HepG2 (cell line): ENCODE results near the gene KLK11. TPM values are rescaled to one million over a fixed set of nuclear protein-coding genes. Genes with fewer than 3 reads are reported as not detected.
A peak's percentile ranks its signal among the peaks of the same experiment; 100 is the strongest.

Source experiments
- ATAC-seq: fragments of 200-7000 bp; cut with Tn5 transposase; 3 replicates; pipeline ENCODE4 v1.9.1; 2020; ENCODE audit warnings: mild to moderate bottlenecking, moderate library complexity
- BruUV-seq: library from RNA; stranded (reverse); fragments of 400-500 nt; replicated peaks from 2 replicates; lab custom pipeline; 2021; lab: Mats Ljungman, UMichigan
- CTCF ChIA-PET: fragments of 300-600 bp; formaldehyde crosslinking; extraction: SDS; loops from one replicate; lab custom pipeline; 2021; ENCODE audit warnings: low total read pairs, inconsistent platforms, low intra/inter-chr PET ratio; lab: Yijun Ruan, JAX
- POLR2A ChIA-PET: fragments of 350-600 bp; sonication (Branson Sonifier 250); formaldehyde crosslinking; loops from one replicate; lab custom pipeline; 2020; ENCODE audit warnings: antibody characterized with exemption, inconsistent platforms; lab: Yijun Ruan, JAX
- DNase-seq: peaks from one replicate; pipeline ENCODE4 v3.0.0-alpha.2; 2015; ENCODE audit warnings: low spot score
- FAIRE-seq: peaks from 3 replicates; lab custom pipeline; 2011; peaks lifted over from hg19 to GRCh38; lab: Jason Lieb, UNC
- H2AFZ ChIP-seq: one replicate; pipeline ENCODE4 v1.6.1; 2011; ENCODE audit warnings: low read length, inconsistent platforms
- H3K27ac ChIP-seq: fragments of 300-600 bp; 3 replicates; pipeline ENCODE4 v1.8.0; 2011; ENCODE audit warnings: mixed run types, mild to moderate bottlenecking, mixed read lengths, low read length, inconsistent platforms; ENCODE audit not compliant: insufficient read depth; ENCODE audit errors: extremely low read length
- H3K27me3 ChIP-seq, 2 experiments: fragments of 200-600 bp in 1 of 2; 2 replicates in 1 of 2; 3 replicates in 1 of 2; pipeline versions ENCODE4 v1.6.0 to v1.8.0; 2011; ENCODE audit warnings: low read length in 2 of 2, mild to moderate bottlenecking in 2 of 2, moderate library complexity in 2 of 2, inconsistent platforms in 1 of 2; ENCODE audit not compliant: insufficient read depth in 2 of 2, control insufficient read depth in 1 of 2
- H3K36me3 ChIP-seq, 2 experiments: fragments of 200-600 bp in 1 of 2; replicated peaks in 1 of 2; 2 replicates in 1 of 2; 3 replicates in 1 of 2; pipeline versions ENCODE4 v1.5.1 to v1.8.0; 2011; ENCODE audit warnings: low read length in 2 of 2, inconsistent platforms in 1 of 2; ENCODE audit not compliant: insufficient read depth in 2 of 2, control insufficient read depth in 1 of 2
- H3K4me1 ChIP-seq: 2 replicates; pipeline ENCODE4 v1.5.1; 2012; ENCODE audit warnings: low read length, inconsistent platforms; ENCODE audit not compliant: insufficient read depth
- H3K4me2 ChIP-seq: 2 replicates; pipeline ENCODE4 v1.6.0; 2011; ENCODE audit warnings: low read depth, low read length, inconsistent platforms
- H3K4me3 ChIP-seq, 3 experiments: fragments of 200-600 bp in 1 of 3; sonication (generic), shearing (Covaris generic) in 1 of 3; replicated peaks in 1 of 3; 2 replicates each; pipeline ENCODE4 v1.5.1; 2011 to 2016; ENCODE audit warnings: low read length in 3 of 3, inconsistent platforms in 2 of 3, low read depth in 2 of 3, mild to moderate bottlenecking in 2 of 3, control low read depth in 1 of 3, mixed read lengths in 1 of 3; ENCODE audit not compliant: insufficient read depth in 1 of 3
- H3K79me2 ChIP-seq: one replicate; pipeline ENCODE4 v1.6.1; 2011; ENCODE audit warnings: low read length, inconsistent platforms; ENCODE audit not compliant: insufficient read depth
- H3K9ac ChIP-seq: 2 replicates; pipeline ENCODE4 v1.6.0; 2011; ENCODE audit warnings: mild to moderate bottlenecking, low read depth, low read length, inconsistent platforms; ENCODE audit not compliant: insufficient read depth
- H3K9me3 ChIP-seq: 2 replicates; pipeline ENCODE4 v1.5.1; 2012; ENCODE audit warnings: mild to moderate bottlenecking, low read length
- H4K20me1 ChIP-seq: 2 replicates; pipeline ENCODE4 v1.6.0; 2011; ENCODE audit warnings: inconsistent platforms, mild to moderate bottlenecking, low read length, moderate library complexity; ENCODE audit not compliant: insufficient read depth
- ATF7 ChIP-seq, 2 experiments: fragments of 450-650 bp in 1 of 2; sonication (generic) in 1 of 2; formaldehyde crosslinking in 1 of 2; IDR thresholded peaks; 2 replicates each; pipeline versions ENCODE4 v1.4.0 to v1.6.1; 2016 to 2020; ENCODE audit warnings: antibody characterized with exemption in 1 of 2, mild to moderate bottlenecking in 1 of 2, missing genetic modification reagents in 1 of 2
- CREB1 ChIP-seq, 2 experiments: fragments of 450-650 bp in 1 of 2; IDR thresholded peaks; 2 replicates each; pipeline ENCODE4 v1.6.1; 2016 to 2017; ENCODE audit warnings: control low read depth in 1 of 2, mild to moderate bottlenecking in 1 of 2, missing compliant biosample characterization in 1 of 2, missing genetic modification characterization in 1 of 2
- DR1 ChIP-seq: sonication (generic); formaldehyde crosslinking; IDR thresholded peaks from 2 replicates; pipeline ENCODE4 v1.8.0; 2021; ENCODE audit warnings: mild to moderate bottlenecking, missing genetic modification reagents, inconsistent platforms
- PAX8 ChIP-seq: sonication (generic); formaldehyde crosslinking; IDR thresholded peaks from 2 replicates; pipeline ENCODE4 v1.8.0; 2022; ENCODE audit warnings: mild to moderate bottlenecking, missing genetic modification reagents, borderline replicate concordance
- SCMH1 ChIP-seq: sonication (generic); formaldehyde crosslinking; IDR thresholded peaks from 2 replicates; pipeline ENCODE4 v1.9.0; 2021; ENCODE audit warnings: missing genetic modification reagents, mild to moderate bottlenecking, borderline replicate concordance
- ZNF101 ChIP-seq: sonication (generic); formaldehyde crosslinking; IDR thresholded peaks from 2 replicates; pipeline ENCODE4 v1.4.0; 2020; ENCODE audit warnings: mild to moderate bottlenecking, low read depth, missing genetic modification reagents, borderline replicate concordance
- ZNF629 ChIP-seq: sonication (generic); formaldehyde crosslinking; conservative IDR thresholded peaks from 2 replicates; pipeline ENCODE4 v1.5.0; 2020; ENCODE audit warnings: missing genetic modification reagents
- WGBS: methylation state at CpG from one replicate; pipeline ENCODE4 v1.1.6; 2017; ENCODE audit warnings: low lambda C conversion rate; 5-methylcytosine and 5-hydroxymethylcytosine counted together
- in situ Hi-C: cut with HindIII; loops from 2 replicates; pipeline ENCODE4 v1.10.0; 2017; ENCODE audit warnings: low pct_unique_long_range_greater_than_20kb; ENCODE audit not compliant: extremely low pct_ligation_motif_present
- intact Hi-C: fragments of 100-400 bp; cut with micrococcal nuclease; formaldehyde crosslinking; loops from one replicate; pipeline ENCODE4 v1.10.0; 2022; ENCODE audit not compliant: unreplicated experiment
- polyA plus RNA-seq, 8 experiments: library from polyadenylated mRNA; depleted of rRNA in 3 of 8; stranded (reverse) in 7 of 8; unstranded in 1 of 8; fragments of >200 nt; fragmentation: Illumina TruSeq in 4 of 8; extraction: Trizol in 4 of 8; gene quantifications; 2 replicates each; pipeline versions ENCODE4 v1.2.1 to v1.2.3, GENCODE V29; 2011 to 2016; ENCODE audit warnings: low read depth in 4 of 8, missing spikeins in 1 of 8, mixed read lengths in 1 of 8; ENCODE audit not compliant: insufficient read depth in 1 of 8
- total RNA-seq, 5 experiments: library from RNA; depleted of rRNA; stranded (reverse); fragments of >200 nt; fragmentation: Illumina TruSeq; extraction: Trizol; gene quantifications; 2 replicates each; pipeline ENCODE4 v1.2.3, GENCODE V29; 2016; ENCODE audit warnings: low read depth in 1 of 5
- TF ChIP-seq, protein P1 (sequence below): sonication (generic); formaldehyde crosslinking; IDR thresholded peaks from 2 replicates; pipeline ENCODE4 v1.4.0; 2020; ENCODE audit warnings: missing genetic modification reagents
- TF ChIP-seq, protein P2 (sequence below): sonication (generic); formaldehyde crosslinking; IDR thresholded peaks from 2 replicates; pipeline ENCODE4 v1.8.1; 2023; ENCODE audit warnings: mild to moderate bottlenecking, missing genetic modification reagents, borderline replicate concordance
- TF ChIP-seq, protein P3 (sequence below): fragments of 450-650 bp; IDR thresholded peaks from 2 replicates; pipeline ENCODE4 v1.6.1; 2016

The KLK11 gene
- total and polyA plus RNA-seq, 2 of the 13 experiments (the other 11 are each of a cell fraction or from before 2014, with no cell fraction given), result not detected

- CTCF ChIA-PET, result no interaction called here
- H3K9me3 ChIP-seq, result no peaks in the 10 kb centered on the region
- TF ChIP-seq SCMH1, result no peak
- no peak for TF ChIP-seq ZNF101 (CRISPR knock-in tag)
- peak; percentile 81 for TF ChIP-seq CREB1 (IDR thresholded peaks at IDR 0.05)
- TF ChIP-seq CREB1 (CRISPR knock-in tag; IDR thresholded peaks at IDR 0.05), result no peak
- no peak for TF ChIP-seq DR1
- peak; percentile 62 for TF ChIP-seq ATF7 (IDR thresholded peaks at IDR 0.05)
- TF ChIP-seq ATF7 (CRISPR knock-in tag; IDR thresholded peaks at IDR 0.05), result no peak
- TF ChIP-seq, protein P1, sequence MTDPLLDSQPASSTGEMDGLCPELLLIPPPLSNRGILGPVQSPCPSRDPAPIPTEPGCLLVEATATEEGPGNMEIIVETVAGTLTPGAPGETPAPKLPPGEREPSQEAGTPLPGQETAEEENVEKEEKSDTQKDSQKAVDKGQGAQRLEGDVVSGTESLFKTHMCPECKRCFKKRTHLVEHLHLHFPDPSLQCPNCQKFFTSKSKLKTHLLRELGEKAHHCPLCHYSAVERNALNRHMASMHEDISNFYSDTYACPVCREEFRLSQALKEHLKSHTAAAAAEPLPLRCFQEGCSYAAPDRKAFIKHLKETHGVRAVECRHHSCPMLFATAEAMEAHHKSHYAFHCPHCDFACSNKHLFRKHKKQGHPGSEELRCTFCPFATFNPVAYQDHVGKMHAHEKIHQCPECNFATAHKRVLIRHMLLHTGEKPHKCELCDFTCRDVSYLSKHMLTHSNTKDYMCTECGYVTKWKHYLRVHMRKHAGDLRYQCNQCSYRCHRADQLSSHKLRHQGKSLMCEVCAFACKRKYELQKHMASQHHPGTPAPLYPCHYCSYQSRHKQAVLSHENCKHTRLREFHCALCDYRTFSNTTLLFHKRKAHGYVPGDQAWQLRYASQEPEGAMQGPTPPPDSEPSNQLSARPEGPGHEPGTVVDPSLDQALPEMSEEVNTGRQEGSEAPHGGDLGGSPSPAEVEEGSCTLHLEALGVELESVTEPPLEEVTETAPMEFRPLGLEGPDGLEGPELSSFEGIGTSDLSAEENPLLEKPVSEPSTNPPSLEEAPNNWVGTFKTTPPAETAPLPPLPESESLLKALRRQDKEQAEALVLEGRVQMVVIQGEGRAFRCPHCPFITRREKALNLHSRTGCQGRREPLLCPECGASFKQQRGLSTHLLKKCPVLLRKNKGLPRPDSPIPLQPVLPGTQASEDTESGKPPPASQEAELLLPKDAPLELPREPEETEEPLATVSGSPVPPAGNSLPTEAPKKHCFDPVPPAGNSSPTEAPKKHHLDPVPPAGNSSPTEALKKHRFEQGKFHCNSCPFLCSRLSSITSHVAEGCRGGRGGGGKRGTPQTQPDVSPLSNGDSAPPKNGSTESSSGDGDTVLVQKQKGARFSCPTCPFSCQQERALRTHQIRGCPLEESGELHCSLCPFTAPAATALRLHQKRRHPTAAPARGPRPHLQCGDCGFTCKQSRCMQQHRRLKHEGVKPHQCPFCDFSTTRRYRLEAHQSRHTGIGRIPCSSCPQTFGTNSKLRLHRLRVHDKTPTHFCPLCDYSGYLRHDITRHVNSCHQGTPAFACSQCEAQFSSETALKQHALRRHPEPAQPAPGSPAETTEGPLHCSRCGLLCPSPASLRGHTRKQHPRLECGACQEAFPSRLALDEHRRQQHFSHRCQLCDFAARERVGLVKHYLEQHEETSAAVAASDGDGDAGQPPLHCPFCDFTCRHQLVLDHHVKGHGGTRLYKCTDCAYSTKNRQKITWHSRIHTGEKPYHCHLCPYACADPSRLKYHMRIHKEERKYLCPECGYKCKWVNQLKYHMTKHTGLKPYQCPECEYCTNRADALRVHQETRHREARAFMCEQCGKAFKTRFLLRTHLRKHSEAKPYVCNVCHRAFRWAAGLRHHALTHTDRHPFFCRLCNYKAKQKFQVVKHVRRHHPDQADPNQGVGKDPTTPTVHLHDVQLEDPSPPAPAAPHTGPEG (CRISPR knock-in tag), result no peak
- TF ChIP-seq, protein P2, sequence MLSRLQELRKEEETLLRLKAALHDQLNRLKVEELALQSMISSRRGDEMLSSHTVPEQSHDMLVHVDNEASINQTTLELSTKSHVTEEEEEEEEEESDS (CRISPR knock-in tag), result no peak
- TF ChIP-seq PAX8, result no peak
- TF ChIP-seq, protein P3, sequence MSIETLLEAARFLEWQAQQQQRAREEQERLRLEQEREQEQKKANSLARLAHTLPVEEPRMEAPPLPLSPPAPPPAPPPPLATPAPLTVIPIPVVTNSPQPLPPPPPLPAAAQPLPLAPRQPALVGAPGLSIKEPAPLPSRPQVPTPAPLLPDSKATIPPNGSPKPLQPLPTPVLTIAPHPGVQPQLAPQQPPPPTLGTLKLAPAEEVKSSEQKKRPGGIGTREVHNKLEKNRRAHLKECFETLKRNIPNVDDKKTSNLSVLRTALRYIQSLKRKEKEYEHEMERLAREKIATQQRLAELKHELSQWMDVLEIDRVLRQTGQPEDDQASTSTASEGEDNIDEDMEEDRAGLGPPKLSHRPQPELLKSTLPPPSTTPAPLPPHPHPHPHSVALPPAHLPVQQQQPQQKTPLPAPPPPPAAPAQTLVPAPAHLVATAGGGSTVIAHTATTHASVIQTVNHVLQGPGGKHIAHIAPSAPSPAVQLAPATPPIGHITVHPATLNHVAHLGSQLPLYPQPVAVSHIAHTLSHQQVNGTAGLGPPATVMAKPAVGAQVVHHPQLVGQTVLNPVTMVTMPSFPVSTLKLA, result 0 out of 2 replicates have a peak, but pooled peaks have one; percentile 21
- TF ChIP-seq ZNF629 (CRISPR knock-in tag), result no peak
- no peak overlapping the region for H3K9ac ChIP-seq
- in situ Hi-C loops, result no loop called here
- H3K4me1 ChIP-seq, result no peaks in the 10 kb centered on the region
- H3K36me3 ChIP-seq, result no peaks in the 10 kb centered on the region
- no peak overlapping the region for H3K4me3 ChIP-seq
- peaks cover 3% of the 10 kb centered on the region in 2 experiments; a peak in 3 of 5 replicates for H3K27me3 ChIP-seq
- no peak overlapping the region for H3K4me2 ChIP-seq
- H3K27ac ChIP-seq, result no peak overlapping the region
- no peak for ATAC-seq
- intact Hi-C loops, result no loop called here
- FAIRE-seq, result no peak
- H3K79me2 ChIP-seq, result no peaks in the 10 kb centered on the region
- no peak for DNase-seq
- POLR2A ChIA-PET, result no interaction called here
- H4K20me1 ChIP-seq, result no peaks in the 10 kb centered on the region
- 81% methylated on average over 16 of the region's 42 CpGs for WGBS
- no peak overlapping the region for H2AFZ ChIP-seq
- no TSS peak for BruUV-seq
Observed at GRCh38 chr19:51002542-51003311, 23.7 kb downstream of the KLK11 start.
